Renal cortical epithelial cell (primary cell): ENCODE results near the gene FBXO44. TPM values are rescaled to one million over a fixed set of nuclear protein-coding genes. Genes with fewer than 3 reads are reported as not detected.

Source experiments
- DNase-seq: peaks from one replicate; pipeline ENCODE4 v3.0.0-alpha.2; 2011; ENCODE audit warnings: low read depth
- total RNA-seq: library from RNA; depleted of rRNA; stranded (reverse); fragments of >200 nt; gene quantifications from 2 replicates; pipeline ENCODE4 v1.2.3, GENCODE V29; 2014

FBXO44 gene
- total RNA-seq, 1 donor from 2014 or later, result 21.7 TPM

DNA sequence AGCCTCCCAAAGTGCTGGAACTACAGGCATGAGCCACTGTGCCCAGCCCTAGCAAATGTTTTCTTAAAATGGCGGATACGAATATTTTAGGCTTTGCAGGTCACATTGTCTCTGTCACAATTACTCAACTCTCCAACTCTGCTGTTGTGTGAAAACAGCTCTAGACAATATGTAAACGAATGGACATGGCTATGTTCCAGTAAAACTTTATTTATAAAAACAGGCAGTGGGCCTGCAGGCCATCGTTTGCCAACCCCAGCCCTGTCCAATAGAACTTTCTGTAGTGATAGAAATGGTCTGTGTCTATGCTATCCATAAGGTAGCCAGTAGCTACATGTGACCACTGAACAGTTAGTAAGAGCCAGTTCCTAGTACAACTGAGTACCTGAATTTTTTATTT, 5.1 kb downstream of the FBXO44 start:
- DNase-seq, result no peak

GRCh38 chr1:11661103-11661502, 6.4 kb downstream of the FBXO44 start:
- DNase-seq, result no peak

DNA sequence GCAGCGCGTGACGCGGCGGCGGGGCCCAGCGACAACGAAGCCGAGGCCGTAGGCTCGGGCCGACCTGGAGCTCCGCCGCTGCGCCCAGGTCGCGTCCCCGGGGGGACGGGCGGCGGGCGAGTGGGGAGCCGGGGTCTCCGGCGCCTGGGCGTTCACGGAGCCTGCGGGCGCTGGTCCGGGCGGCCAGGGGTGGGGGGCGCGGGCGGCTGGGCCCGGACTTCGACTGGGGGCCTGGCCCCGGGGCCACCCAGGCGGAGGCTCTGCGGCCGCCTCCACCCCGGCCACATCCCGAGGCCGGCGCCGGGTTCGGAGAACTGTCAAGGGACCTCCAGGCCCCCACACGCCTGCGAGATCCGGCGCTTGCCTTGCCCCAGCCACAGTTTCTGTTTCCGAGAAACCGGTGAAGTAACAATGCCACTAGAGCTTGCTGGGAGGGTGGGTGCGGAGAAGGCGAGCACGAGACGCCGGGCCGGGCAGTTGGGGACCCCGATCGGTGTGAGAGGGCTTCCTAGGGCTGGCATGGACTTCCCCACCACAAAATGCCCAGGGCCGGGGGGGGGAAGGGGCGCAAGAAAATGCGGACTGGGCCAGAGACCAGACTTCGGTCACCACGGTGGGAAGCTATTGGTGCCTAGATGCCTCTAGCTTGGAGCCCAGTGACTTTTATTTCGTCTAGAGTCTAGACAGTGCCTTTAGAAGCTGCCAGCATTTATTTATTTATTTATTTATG, 9.8 kb downstream of the FBXO44 start:
- DNase-seq, result no peak

DNA sequence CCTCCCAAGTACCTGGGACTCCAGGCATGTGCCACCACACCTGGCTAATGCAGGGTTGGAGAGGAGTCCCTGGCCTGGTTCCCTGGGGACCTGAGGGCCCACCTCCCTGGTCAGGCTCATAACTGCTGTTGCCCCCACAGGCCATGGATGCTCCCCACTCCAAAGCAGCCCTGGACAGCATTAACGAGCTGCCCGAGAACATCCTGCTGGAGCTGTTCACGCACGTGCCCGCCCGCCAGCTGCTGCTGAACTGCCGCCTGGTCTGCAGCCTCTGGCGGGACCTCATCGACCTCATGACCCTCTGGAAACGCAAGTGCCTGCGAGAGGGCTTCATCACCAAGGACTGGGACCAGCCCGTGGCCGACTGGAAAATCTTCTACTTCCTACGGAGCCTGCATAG, 13.8 kb downstream of the FBXO44 start:
- no peak for DNase-seq

DNA sequence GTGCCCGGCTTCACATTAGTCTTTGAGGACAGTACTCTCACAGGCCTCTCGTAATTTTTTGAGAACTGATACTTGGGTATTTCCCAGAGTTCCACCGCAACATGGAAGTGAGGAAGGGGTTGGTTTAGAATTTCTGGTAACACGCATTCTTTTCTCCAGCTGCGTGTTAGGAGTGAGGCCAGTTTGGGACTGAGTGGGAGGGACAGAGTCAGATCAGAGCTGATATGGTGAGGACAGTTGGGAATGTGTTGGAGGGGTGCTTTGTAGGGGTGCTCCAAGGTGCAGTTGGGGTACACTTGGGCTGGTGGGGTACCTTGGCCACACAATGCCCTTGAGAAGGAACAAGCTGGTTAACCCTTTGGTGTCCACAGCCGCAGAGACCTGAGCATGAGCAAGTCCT, 16.1 kb downstream of the FBXO44 start:
- DNase-seq, result no peak

DNA sequence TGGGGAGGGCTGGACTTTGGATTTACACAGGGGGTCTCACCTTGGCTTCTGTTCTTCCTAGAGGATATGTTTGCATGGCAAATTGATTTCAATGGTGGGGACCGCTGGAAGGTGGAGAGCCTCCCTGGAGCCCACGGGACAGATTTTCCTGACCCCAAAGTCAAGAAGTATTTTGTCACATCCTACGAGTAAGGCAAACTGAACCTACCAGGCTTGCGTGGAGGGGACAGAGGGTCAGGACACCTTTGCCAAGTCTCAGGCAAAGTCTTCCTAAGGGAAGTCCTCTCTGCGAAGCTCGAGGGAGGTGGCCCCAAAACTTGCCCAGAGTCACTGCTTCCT, 16.5 kb downstream of the FBXO44 start:
- no peak for DNase-seq

- no peak for DNase-seq
Measured at GRCh38 chr1:11671544-11672286, 17.0 kb downstream of the FBXO44 start.

GRCh38 chr1:11673089-11673769, 18.6 kb downstream of the FBXO44 start:
- no peak for DNase-seq

DNA sequence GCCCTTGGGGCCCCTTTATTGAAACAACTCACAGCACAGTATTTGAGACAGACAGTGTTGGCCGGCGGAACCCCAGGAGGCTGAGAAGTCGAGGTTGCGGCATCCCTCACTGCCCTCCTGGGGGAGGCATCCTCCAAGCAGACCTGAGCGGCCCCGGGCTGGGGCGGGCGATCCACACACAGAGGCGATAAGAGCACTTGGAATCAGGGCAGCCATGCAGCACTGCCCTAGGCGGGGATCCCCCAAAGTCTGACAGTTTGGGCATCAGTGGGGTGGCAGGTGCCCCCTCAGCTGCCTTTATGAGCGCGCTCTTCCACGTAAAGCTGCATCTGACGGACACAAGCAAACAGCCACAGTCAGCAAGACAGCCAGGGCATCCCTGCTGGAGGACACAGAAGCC, 19.8 kb downstream of the FBXO44 start:
- no peak for DNase-seq

GRCh38 chr1:11675325-11675724, 20.6 kb downstream of the FBXO44 start:
- no peak for DNase-seq

GRCh38 chr1:11676386-11677103, 21.9 kb downstream of the FBXO44 start:
- DNase-seq, result no peak

- no peak for DNase-seq
Measured at GRCh38 chr1:11678442-11678841, 23.8 kb downstream of the FBXO44 start.

DNA sequence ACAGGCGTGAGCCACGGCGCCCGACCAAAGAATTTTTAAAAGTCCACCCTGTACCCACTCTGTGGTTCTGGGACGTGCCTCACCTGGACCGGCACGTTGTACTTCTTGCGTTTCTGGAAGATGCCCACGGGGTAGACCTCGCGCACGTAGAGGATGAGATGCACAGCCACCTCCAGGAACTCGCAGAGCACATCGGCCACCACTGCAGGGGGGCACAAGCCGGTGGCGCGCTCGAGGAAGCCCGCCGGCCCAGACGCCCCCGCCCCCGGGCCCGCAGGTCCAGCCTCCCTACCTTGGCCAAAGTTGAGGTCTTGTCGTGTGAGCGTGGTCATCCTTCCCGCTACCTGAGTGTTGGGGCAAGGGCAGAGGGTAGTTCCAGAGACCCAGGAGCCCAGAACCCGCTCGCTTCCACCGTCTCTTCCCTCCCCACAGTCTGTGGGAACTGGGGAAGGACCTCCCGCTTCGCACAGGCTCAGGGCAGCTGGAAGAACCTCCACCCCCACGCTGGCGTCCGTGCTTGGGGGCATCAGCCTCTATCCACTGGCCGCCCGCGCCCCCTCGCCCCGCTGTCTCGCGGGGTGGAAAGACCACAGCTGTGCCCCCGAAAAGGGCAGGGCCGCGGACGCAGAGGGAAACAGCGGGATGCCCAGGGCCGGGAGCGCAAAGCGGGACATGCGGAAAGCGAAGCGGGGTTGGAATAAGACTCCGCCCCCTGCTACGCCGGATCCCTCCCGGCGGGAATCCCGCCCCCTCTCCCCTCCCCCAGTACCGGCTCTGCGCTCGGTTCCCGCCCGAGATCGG, 25.8 kb downstream of the FBXO44 start:
- peak; percentile 6 for DNase-seq

DNA sequence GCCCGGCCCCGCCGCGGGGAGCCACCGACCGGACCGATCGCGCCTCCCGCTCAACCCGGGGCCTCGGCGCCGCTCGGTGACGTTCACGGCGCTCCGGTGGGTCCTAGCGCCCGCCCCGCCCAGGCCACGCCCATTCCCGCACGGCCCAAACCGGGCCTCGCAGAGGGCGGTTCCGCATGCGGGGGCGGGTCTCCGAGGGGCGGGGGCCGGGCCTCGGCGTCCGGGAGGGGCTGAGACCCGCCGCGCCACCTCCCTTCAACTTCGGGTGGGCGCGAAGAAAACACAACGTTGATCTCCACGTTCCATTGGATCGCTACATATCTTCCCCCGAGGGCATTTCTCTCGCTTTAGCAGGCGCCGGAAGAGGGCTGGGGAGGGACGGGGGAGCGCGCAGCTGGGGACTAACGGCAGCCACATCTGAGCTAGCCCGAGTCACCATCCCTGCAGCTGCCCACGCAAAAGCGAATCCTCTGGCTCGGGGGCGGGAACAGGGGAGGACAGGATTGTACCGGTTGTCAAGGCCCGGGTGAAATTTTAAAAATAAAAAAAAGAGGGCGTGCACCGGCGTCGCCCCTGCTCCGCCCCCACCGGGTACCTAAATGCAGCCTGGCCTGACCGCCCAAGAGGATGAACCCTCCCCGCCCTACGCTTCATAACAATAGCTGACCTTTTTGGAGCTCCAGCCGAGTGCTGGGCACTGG, 26.5 kb downstream of the FBXO44 start, which contains the start of gene MAD2L2:
TSS of gene MAD2L2 (minus strand) at position 78 of the 701 bp plus-strand sequence. CDS start 547 bp downstream, outside the sequence.
- DNase-seq, result peak; percentile 43

DNA sequence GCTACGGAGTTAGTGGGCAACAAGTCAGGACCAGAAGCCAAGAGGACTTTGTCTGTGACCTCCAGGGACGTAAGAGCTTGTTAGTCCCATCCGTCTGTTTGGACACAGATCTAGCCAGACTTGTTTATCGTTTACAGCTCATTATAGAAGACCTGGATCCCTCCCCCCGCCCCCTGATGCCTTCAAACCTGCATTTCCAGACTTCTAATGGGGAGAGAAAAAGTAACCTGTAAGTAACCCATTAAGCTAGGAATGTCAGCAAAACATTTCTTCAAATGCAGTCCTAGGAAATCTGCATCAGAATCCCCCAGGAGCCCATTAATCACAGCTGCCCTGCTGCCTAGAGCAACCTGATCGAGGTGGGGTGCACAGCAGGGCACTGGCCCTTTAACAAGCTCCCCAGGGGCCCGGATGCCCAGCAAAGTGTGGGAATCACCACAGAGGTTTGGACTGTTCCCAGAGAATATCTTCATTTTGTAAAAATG, 27.7 kb downstream of the FBXO44 start:
- DNase-seq, result no peak

- no peak for DNase-seq
Measured at GRCh38 chr1:11682799-11683198, 28.1 kb downstream of the FBXO44 start.

- no peak for DNase-seq
Measured at GRCh38 chr1:11684070-11684469, 29.4 kb downstream of the FBXO44 start.

DNA sequence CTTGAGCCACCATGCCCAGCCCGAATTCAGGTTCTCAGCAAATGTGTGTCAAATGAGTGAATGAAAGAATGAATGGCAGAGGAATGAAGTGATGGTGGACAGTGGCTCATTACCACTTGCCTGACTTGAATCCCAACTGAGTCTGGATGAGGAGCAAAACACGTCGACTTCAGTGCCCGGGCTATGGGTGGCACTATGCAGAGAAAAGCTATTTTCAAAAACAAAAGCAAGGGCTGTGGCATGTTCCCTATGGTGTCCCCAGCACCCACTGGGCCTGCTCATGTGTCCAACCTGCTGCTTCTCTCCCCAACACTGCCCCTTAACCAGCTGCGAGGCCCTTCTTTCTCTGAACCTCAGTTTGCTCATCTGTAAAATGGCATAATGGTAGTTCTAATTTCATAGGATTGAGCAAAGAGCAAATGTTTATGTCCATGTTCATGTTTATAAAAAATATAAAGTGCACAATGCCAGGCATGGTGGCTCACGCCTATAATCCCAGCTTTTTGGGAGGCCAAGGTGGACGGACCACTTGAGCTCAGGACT, 30.6 kb downstream of the FBXO44 start:
- DNase-seq, result no peak

- no peak for DNase-seq
Measured at GRCh38 chr1:11688506-11688905, 33.8 kb downstream of the FBXO44 start.
